ENCODE data around the gene GLP2R.

Gene GLP2R

GRCh38 chr17:9859781-9860180 is 34.1 kb downstream of the GLP2R start:
- no peak for DNase-seq

- no peak for DNase-seq
Observed at GRCh38 chr17:9860851-9861250, 35.1 kb downstream of the GLP2R start.

GRCh38 chr17:9862220-9862619 is 36.5 kb downstream of the GLP2R start:
- DNase-seq: no peak

GRCh38 chr17:9862949-9863348 is 37.2 kb downstream of the GLP2R start:
- no peak for DNase-seq

- DNase-seq: no peak
Observed at GRCh38 chr17:9865586-9865985, 39.9 kb downstream of the GLP2R start.

- DNase-seq: peak in 1 of 2 experiments; percentile 2
Observed at GRCh38 chr17:9868552-9868951, 42.8 kb downstream of the GLP2R start.

- no peak for DNase-seq
Observed at GRCh38 chr17:9872852-9873251, 47.1 kb downstream of the GLP2R start.

GRCh38 chr17:9874722-9875121 is 49.0 kb downstream of the GLP2R start:
- peak in 1 of 2 experiments; percentile 0 for DNase-seq

GRCh38 chr17:9875441-9875840 is 49.7 kb downstream of the GLP2R start:
- no peak for DNase-seq

GRCh38 chr17:9878356-9878755 is 52.6 kb downstream of the GLP2R start:
- no peak for DNase-seq

- no peak for DNase-seq
Observed at GRCh38 chr17:9878786-9879525, 53.2 kb downstream of the GLP2R start.

GRCh38 chr17:9880582-9880999 is 54.9 kb downstream of the GLP2R start:
- no peak for DNase-seq

GRCh38 chr17:9883451-9883850 is 57.7 kb downstream of the GLP2R start:
- DNase-seq: no peak

- DNase-seq: no peak
Observed at GRCh38 chr17:9886141-9886930, 60.6 kb downstream of the GLP2R start.

- DNase-seq: no peak
Observed at GRCh38 chr17:9887508-9887907, 61.8 kb downstream of the GLP2R start.

- peak in 1 of 2 experiments; percentile 11 for DNase-seq
Observed at GRCh38 chr17:9890124-9890523, 64.4 kb downstream of the GLP2R start.

- no peak for DNase-seq
Observed at GRCh38 chr17:9893411-9894012, 67.8 kb downstream of the GLP2R start.

- DNase-seq: no peak
Observed at GRCh38 chr17:9894231-9894630, 68.5 kb downstream of the GLP2R start.

- no peak for DNase-seq
Observed at GRCh38 chr17:9895923-9896322, 70.2 kb downstream of the GLP2R start.

- no peak for DNase-seq
Observed at GRCh38 chr17:9897372-9897968, 71.7 kb downstream of the GLP2R start.

GRCh38 chr17:9898812-9899211 is 73.1 kb downstream of the GLP2R start:
- DNase-seq: no peak

GRCh38 chr17:9899280-9900043 is 73.7 kb downstream of the GLP2R start:
- no peak for DNase-seq

Data from NCI-H1930 (cell line).